HG02884 (cell line): ENCODE measurements around the gene MUC2.

Experiments used
- ATAC-seq: cut with Tn5 transposase; IDR thresholded peaks from one replicate; pipeline ENCODE4 v1.9.1; 2021; ENCODE audit warnings: mild to moderate bottlenecking, moderate library complexity; ENCODE audit not compliant: unreplicated experiment

Gene MUC2

DNA sequence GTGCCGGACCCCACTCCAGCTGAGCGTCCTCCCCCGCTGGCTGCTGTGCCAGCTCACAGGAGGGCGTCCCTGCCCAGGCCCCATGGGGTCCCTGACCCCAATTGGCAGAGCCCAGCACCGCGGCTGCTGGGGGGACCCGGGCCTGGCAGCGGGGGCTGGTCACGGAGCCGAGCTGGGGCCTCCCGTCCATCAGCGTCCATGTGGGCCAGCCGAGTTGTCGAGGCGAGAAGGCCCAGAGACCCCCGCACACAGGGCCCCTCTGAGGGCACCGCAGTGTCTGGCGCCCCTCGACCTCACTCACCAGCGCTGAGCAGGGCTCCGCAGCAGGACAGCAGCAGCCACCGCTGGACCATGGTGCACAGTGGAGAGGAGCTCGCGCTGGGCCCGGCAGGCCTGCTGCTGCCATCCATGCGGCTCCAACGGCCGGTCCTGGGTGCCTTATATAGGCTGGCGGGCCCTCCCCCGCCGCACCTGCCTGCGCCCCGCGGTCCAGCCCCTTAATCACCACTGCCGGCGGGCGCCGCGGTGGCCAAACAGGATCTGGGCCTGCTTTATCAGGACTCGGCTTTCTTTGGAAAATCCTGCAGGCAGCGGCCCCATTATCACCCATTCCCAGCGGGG, 38.3 kb upstream of the MUC2 start, which contains the start of gene MUC6:
MUC6 (minus strand) TSS at position 416 of the 621 bp plus-strand sequence; CDS start at position 353, 63 bp downstream.
- ATAC-seq, result no peak

DNA sequence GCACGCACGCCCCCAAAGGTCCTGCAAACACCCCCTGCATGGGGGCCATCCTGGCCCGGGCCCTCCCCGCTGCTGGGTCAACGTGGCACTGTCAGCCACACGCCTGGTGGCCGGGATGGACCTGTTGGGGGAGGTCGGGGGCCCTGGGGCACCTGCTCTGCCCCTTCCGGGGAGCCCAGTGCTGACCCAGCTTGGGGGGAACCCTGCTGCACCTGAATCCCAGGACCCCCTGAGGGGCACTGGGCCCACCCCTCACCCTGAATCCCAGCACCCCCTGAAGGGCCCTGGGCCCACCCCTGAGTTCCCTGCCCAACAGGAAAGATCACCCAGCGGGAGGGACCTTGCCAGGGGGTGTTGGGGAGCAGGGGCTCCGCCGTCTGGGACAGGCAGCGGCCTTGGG, 37.7 kb upstream of the MUC2 start:
- no peak for ATAC-seq

DNA sequence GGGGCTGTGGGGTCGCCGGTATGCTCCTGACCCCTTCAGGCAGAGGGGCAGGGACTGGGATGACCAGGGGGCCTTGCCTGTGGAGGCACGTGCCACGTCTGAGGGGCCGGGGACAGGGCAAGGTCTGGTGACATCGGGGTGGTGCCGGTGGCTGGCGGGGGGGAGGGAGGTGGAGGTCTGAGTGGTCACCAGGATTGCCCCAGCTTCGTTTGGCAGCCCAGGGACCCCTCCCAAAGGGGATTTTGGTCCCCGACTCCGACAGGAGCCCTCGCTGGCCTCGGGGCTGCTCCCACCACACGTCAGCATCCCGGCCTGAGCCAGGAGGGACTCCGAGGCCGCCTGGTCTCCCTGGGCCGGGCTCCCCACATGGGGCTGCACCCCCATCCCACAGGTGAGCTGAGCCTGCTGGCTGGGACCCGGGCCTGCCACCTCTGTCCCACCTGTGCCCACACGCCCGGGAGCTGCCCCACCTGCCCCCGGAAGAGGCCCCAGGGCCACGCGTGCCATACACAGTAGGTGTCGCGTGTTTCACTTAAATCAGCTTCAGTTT, 37.1 kb upstream of the MUC2 start:
- ATAC-seq, result no peak

DNA sequence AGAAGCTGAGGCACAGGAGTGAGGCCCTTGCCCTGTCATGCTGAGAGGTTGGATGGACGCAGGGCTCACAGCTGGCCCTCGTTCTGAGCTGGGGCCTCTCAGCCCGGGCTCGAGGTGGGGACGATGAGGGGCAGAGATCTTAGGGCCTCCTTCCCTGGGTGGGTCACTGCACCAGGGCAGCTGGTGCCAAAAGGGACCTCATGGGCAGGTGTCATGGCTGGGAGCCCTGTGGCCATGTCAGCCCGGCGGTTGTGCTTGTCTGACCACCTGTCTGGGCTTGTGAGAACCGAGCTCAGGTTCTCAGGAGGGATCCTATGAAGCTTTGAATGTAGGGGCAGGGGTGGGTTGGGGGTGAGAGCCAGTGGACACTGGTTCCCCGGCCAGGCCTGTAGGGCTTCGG, 36.3 kb upstream of the MUC2 start:
- ATAC-seq, result no peak

DNA sequence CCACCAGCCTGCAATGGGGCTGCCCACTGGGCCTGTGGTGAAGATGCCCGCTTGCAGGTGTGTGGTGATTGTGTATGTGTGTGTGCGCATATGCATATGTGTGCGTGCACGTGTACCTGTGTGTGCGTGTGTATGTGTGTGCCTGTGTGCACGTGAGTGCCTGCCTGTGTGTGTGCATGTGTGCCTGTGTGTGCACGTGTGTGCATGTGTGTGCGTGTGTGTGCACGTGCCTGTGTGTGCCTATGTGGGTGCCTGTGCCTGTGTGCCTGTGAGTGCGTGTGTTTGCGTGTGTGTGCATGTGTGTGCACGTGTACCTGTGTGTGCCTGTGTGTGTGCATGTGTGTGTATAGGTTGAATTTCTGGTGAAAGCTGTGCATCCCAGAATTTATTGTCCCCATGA, 35.8 kb upstream of the MUC2 start:
- no peak for ATAC-seq

DNA sequence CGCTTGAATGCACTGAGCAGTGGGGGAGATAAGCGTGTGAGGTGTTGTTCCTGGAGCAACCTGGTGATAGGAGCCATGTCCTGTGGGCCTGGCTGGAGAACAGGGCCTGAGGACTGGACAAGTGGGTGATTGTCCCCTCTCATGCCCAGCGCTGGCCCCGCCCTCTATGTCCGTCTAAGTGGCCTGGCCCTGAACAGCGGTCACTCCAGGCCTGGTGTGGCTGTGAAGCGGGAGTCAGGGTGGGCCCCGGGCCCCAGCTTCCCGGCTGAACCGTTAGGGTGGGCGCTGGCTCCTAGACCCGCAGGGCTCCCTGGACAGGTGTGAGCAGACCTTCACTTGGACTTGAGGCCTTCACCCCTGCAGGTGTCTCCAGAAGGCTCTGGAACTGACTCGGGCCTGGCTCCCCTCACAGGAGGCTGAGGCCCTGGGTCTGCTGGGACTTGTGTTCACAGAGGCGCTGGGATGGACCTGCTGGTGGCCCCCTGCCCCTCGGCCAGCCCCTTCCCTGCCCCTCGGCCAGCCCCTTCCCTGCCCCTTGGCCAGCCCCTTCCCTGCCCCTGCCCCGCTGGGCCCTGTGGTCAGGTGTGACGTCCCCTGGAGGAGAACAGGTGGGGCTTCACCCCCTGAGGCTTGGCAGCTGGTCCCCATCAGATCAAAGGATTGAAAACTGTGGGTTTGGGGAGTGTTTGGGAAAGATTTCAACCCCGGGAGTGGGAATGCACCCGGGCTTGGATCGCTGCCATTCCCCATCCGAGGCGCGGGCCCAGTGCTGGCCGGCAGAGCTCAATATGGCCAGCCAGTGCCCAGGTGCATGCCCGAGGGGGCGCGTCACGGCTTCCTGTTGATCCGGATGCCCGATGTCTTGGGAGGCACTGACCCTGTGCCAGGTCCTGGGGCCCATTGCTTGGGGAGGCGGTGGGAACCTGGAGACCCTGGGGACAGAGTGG, 34.9 kb upstream of the MUC2 start:
- no peak for ATAC-seq

DNA sequence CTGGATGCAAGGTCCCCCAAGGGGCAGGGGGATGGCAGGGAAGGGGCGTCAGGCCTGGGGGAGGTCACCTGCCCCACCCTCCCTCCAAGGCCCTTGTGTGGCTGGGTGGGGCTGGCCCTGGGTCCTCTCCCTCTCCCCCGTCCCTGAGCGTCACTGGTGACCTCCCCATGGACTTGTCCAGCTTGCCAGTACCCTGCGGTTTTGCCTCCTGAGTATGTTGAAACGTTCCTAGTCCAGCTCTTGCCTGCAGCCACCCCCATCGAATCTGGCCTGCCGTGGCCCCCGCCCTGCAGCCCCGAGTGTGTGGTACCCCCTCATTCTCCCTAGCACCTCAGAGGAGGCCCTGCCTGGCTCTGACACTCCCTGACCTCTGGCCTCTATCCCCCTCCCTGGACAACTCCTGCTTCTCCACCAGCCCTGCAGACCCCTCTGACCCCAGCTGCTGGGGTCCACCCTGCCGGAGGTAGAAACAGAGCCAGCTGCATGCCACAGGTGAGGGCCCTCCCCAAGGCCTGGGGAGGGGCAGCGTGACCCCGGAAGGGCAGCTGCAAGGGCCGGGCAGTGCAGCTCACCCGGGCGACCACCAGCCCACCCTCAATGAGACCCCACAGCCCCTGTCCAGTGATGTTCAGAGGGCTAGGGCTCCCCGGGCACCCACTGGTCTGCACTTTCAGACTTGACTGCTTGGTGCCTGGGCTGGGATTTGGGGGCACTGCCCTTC, 34.1 kb upstream of the MUC2 start:
- ATAC-seq, result no peak

DNA sequence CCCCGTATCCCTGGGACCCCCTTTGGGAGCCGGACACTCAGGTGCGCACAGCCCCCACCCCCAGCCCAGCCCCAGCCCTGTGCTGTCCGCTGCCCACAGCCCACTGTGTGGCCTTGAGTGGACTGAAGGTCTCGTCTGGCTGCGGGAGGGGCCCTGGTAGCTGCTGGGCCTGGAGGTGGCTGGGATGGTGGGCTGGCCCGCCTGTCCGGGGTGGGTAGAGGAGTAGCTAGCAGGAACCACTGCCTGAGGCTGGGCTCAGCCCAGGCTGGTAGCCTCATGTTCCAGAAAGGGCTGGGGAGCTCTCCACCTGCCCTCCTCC, 33.6 kb upstream of the MUC2 start:
- ATAC-seq, result no peak

DNA sequence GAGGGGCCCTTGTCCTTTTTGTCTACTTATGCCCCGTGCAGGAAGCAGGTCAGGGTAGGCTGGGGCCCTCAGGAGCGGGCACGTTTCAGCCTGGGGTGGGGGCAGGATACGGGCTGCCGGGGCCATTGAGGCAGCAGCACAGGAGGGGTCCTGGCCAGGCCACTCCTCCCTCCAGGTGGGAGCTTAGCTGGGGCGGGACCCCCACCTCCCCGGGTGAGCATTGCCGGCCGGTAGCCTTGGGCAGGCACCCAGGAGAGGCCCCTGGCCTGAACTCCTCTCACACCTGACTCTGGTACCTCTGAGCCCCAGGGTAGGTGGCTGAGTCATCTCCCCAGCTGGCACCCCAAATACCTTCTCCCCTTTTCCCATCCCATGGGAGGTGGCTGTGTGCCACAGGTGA, 33.2 kb upstream of the MUC2 start:
- ATAC-seq, result no peak

DNA sequence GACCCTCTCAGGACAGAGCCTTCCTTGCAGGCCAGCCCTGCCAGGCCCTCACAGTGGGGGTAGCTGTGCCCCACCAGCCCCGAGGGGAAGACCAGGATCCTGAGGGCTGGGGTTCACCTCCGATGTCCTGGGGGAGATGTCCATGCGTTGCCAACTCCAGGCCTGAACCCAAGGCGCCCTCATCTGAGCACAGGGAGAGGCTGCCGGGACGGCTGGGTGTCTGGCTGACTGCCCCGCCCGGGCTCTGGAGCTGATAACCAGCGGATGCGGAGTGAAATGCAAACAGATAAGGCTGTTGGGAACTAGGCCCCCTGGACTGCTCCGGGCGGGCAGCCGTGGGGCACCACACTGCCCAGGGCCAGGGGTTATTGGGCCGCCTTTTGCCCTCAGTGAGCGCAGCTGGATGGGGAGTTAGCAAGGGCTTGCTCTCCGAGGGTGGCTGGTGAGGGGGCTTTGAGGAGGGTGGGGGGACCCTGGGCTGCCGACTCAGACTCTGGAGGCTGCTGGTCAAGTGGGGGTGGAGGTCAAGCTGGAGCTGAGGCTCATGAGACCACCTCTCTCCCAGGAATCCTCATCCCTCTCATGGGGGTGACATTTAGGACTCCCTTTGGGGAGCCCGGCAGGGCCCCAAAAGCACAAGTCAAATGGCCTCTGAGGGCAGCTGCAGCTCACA, 32.6 kb upstream of the MUC2 start:
- no peak for ATAC-seq

DNA sequence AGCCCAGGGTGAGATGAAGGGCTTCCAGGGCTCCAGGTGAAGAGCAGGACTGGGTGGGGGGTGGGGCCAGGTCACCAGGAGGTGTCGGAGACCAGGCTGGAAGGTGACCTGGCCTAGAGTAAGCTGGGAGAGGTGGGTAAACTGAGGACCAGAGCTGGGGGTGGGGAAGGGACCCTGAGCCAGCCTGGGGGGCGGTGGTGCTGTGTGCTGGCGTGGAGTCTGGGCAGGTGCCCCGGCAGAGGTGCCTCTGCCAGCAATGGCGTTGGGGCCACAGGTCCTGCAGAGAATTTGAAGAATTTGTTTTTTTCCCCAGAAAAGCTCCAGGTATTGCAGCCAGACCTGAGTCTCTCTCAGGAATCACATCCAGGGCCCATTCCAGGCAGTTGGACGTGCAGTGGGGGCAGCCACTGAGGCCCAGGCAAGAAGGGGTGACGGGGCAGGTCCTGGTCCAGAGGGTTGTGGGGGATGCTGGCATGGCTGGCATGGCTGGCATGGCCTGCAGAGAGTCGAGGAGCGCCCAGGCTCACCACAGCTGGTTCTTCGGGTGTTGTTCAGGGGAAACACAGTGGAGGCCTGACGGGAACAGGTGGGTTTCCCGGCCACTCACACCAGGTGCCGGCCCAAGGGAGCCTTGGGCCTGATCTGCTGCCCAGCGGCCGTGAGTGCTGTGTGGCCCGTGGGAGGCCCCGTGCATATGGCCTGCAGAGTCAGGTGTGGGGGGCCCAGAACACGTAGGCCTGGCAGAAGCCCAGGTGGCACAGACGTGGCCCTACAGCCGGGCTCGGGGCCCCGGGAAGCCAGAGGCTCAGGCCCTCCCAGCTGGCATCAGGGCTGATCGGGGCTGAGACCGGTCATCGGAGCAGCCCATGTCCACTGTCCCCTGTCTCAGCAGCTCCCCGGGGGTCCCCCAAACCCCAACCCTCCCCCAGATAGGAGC, 31.8 kb upstream of the MUC2 start:
- no peak for ATAC-seq

DNA sequence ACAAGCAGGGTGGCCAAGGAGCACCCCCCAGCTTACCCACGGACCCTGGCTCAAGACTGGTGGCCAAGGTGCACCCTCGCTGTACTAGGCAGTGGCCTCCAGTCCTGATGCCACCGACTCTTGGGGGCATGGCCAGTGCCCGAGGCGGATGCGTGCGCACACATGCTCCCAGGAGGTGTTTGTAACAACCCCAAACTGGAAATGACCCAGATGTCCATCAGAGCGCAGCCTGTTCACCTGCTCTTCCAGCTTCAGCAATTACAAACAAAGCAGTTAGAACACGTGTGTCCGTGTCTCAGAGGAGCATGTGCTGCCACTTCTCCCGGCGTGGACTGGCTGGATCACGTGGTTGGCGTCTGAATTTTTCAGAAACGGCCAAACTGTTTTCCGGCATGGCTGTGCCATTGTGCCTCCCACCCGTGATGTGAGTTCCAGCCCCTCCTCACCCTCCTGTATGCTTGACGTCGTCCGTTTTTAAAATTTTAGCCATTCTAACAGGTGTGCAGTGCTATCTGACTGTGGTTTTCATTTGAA, 31.0 kb upstream of the MUC2 start:
- no peak for ATAC-seq

DNA sequence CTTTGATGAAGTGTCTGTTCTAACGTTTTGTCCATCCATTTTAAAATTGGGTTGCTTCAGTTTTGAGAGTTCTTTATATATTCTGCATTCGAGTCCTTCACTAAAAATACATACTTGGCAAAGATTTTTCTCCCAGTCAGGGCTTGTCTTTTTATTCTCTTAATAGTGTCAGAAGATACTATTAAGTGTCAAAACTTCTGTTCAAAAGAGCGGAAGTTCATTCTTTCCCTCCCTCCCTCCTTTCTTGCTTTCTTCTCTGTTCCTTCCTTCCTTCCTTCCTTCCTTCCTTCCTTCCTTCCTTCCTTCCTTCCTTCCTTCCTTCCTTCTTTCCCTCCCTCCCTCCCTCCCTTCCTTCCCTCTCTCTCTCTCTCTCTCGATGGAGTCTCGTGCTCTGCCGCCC, 30.5 kb upstream of the MUC2 start:
- no peak for ATAC-seq

DNA sequence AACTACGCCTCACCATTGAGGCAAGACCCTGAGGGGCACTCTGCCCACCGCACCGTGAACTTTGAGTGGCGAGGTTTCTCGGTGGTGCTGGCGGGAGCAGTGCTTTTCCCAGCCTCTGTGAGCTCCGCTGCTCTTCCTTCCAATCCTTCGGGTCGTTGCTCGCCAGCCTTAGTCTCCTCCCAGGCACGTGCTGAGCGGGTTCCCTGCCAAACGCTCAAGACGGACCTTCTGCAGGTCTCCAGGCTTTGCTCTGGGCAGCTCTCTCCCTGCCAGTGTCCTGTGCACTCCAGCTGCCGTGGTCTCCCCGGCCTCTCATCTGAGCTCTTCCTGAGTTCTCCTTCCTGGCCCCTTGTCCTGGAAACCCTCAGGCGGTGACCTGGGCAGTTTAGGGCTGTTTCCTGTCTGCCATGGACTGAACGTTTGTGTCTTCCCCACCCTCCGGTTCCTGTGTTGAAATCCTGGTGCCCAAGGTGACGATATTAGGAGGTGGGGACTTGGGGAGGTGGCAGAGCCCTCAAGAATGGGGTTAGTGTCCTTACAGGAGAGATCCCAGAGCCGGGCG, 27.0 kb upstream of the MUC2 start:
- no peak for ATAC-seq

DNA sequence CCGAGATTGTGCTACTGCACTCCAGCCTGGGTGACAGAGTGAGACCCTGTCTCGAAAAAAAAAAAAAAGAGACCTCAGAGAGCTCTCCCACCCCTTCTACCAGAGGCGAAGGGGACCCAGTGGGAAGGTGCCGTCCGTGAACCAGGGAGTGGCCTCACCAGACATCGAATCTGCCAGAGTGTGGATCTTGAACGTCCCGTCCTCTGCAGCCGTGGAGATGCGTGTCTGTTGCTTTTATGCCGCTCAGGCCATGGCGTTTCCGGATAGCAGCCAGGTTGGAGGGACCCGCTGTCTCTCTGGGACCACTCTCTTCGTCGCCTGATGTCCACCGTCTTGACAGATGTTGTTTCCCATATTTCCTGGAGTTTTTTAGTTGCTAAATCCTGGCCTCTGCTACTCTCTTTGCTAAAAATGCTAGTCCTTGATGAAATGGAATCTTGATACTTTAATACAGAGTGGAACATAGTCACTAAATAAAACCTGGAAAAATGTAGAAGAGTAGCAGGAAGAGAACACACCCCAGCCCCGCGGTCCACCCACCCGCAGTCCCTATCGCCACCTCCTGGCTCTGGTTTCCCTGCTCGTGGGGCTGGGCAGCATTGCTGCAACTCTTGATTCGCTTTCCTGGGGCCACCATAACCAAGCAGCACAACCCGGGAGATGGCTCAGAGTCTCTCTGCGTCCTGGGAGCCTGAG, 26.2 kb upstream of the MUC2 start:
- no peak for ATAC-seq

DNA sequence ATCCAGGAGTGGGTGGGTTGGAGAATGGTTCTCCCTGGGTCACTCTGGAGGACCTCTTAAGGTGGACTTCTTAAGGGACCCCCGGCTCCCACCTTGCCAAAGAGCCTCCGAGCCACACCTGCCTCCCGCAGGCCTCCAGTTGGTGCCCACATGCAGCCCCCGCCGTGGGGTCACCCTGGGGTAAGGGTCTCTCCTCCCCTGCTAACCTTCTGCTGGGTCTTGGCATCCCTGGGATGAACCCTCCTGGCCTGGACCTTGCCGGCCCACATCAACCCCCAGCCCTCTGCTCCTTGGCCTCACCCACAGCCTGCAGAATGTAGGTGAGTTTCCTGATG, 25.6 kb upstream of the MUC2 start:
- ATAC-seq, result no peak

DNA sequence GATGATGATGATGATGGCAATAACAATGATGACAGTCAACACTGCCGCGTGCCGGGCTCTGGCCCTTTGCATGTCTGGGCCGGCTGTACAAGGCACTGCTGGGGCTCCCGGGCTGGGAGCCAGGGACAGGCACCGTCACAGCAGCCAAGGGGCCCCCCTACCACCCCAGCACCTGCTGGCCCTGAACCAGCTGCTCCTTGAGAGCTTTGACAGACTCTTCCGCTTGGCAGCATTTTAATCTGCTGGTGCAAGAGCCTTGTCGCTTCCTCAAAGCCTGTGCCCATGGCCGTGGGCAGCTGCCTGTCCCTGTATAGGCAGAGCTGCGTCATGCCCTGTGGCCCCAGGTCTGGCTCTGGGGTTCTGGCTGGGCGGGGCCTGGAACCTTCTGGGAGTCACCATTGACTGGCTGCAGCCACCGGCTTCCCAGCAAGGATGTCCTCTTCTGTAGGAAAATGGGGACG, 25.2 kb upstream of the MUC2 start:
- ATAC-seq, result no peak

DNA sequence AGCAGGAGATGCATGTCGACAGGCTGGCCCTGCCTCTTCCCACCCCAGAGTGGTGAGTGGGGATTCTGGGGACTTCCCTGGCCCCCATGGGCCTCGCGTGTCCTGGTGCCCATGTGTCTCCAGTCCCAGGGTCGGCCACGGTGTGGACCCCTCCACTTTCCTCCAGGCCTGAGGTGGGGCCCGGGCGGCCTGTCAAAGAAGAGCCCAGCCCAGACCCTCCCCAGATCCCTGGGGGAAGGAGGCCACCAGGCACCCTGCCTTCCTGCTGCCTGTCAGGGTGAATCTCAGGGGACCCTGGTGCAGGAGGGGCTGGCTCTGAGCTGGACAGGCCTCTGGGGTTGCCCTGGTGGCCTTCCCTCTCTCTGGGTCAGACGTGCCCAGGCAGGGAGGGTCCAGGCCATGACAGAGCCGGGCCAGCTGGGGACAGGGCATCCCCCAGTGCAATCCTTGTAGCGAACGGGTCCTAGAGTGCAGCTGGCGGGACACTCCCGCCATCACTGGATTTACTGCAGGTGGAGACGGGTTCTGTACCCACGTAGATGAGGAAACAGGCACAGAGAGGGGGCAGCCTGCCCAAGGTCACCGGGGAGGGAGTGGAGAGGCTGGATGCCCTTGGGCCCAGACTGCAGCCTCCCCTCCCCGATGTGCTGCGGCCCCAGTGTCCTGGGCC, 24.6 kb upstream of the MUC2 start:
- no peak for ATAC-seq
